ENCODE results near the gene CARMIL1.

Gene CARMIL1

GRCh38 chr6:25511376-25511775 is 232.2 kb downstream of the CARMIL1 start:
- TF ChIP-seq CTCF (conservative IDR thresholded peaks at IDR 0.05; ENCODE audit: low read depth, low read length), result no peak
- H3K4me3 ChIP-seq (ENCODE audit: low read depth, low read length), result no peak overlapping the region
- DNase-seq (ENCODE audit: low read depth), result no peak

DNA sequence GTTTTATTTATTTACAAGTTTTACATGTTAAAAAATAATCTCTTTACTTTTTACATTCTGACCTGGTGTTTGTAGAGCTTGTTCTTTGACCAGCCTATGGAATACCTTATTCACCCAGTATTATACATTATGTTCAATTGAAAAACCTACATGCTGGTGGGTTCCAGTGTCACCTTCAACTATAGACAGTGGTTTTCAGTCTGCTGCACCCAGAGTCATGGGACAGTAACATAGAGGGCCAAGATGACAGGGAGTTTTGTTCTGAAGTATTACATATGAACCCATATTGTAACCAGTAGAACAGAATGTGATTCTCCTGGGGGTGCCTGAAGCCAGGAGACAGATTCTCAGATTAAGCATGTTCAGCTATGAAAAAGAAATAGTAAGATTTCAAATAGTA is 233.4 kb downstream of the CARMIL1 start:
- TF ChIP-seq CTCF (conservative IDR thresholded peaks at IDR 0.05; ENCODE audit: low read depth, low read length), result no peak
- no peak for DNase-seq (ENCODE audit: low read depth)
- no peak overlapping the region for H3K4me3 ChIP-seq (ENCODE audit: low read depth, low read length)

- TF ChIP-seq CTCF (conservative IDR thresholded peaks at IDR 0.05; ENCODE audit: low read depth, low read length), result no peak
- peak; percentile 1 for DNase-seq (ENCODE audit: low read depth)
- H3K4me3 ChIP-seq (ENCODE audit: low read depth, low read length), result no peak overlapping the region
These were observed 240.7 kb downstream of the CARMIL1 start for GRCh38 chr6:25519856-25520255.

- H3K4me3 ChIP-seq (ENCODE audit: low read depth, low read length), result no peak overlapping the region
- DNase-seq (ENCODE audit: low read depth), result no peak
- no peak for TF ChIP-seq CTCF (conservative IDR thresholded peaks at IDR 0.05; ENCODE audit: low read depth, low read length)
These were observed 245.4 kb downstream of the CARMIL1 start for GRCh38 chr6:25524542-25524941.

- no peak overlapping the region for H3K4me3 ChIP-seq (ENCODE audit: low read depth, low read length)
- no peak for DNase-seq (ENCODE audit: low read depth)
- TF ChIP-seq CTCF (conservative IDR thresholded peaks at IDR 0.05; ENCODE audit: low read depth, low read length), result no peak
These were observed 245.9 kb downstream of the CARMIL1 start for GRCh38 chr6:25525078-25525477.

GRCh38 chr6:25534942-25535631 is 255.9 kb downstream of the CARMIL1 start:
- TF ChIP-seq CTCF (conservative IDR thresholded peaks at IDR 0.05; ENCODE audit: low read depth, low read length), result no peak
- H3K4me3 ChIP-seq (ENCODE audit: low read depth, low read length), result no peak overlapping the region
- no peak for DNase-seq (ENCODE audit: low read depth)

GRCh38 chr6:25535632-25536225 is 256.6 kb downstream of the CARMIL1 start:
- no peak for DNase-seq (ENCODE audit: low read depth)
- no peak overlapping the region for H3K4me3 ChIP-seq (ENCODE audit: low read depth, low read length)
- TF ChIP-seq CTCF (conservative IDR thresholded peaks at IDR 0.05; ENCODE audit: low read depth, low read length), result no peak

Measured in choroid plexus epithelial cell (primary cell).